LNCaP clone FGC (cell line): ENCODE data around the gene BCL2.

ENCODE experiments used
- DNase-seq: peaks from one replicate; pipeline ENCODE4 v3.0.0-alpha.2; 2011; ENCODE audit warnings: low read depth
- H3K4me3 ChIP-seq: 2 replicates; pipeline ENCODE4 v1.5.1; 2011; ENCODE audit warnings: mild to moderate bottlenecking, low read depth, low read length, control low read depth
- CTCF ChIP-seq: IDR thresholded peaks from 2 replicates; pipeline ENCODE4 v1.5.1; 2012; ENCODE audit warnings: mild to moderate bottlenecking; ENCODE audit not compliant: control insufficient read depth, insufficient read depth; ENCODE audit errors: extremely low read depth

BCL2 gene

DNA sequence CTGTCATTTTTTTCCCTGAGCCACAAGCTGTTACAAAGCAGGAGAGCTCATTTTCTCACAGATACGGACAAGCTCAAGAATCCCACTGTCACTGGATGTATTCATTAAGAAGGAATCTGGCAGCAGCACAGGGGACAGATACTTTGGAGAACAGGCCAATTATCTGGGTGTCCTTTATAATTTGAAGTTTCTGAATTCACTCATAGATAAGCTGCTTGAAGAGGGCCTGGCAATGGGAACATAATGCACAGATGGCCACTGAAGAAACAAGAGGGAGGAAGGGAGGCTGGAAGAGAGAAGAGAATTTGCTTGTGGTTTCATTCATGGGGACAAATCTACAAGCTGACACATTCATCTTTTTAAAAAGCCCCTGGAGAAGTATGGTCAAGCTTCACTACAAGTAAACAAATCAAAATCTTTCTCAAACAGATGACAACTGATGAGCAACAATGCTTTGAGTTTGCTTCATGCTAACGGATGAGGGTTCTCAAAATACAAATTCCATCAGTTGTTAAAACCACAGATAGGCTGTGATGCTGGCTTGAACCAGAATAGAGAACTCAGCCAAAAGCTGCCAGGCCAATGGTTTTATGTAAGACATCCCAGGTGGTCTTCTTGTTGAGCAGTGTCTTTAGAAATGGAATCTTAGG lies 11.9 kb downstream of the BCL2 start:
- TF ChIP-seq CTCF = no peak
- no peak overlapping the region for H3K4me3 ChIP-seq
- DNase-seq = no peak

DNA sequence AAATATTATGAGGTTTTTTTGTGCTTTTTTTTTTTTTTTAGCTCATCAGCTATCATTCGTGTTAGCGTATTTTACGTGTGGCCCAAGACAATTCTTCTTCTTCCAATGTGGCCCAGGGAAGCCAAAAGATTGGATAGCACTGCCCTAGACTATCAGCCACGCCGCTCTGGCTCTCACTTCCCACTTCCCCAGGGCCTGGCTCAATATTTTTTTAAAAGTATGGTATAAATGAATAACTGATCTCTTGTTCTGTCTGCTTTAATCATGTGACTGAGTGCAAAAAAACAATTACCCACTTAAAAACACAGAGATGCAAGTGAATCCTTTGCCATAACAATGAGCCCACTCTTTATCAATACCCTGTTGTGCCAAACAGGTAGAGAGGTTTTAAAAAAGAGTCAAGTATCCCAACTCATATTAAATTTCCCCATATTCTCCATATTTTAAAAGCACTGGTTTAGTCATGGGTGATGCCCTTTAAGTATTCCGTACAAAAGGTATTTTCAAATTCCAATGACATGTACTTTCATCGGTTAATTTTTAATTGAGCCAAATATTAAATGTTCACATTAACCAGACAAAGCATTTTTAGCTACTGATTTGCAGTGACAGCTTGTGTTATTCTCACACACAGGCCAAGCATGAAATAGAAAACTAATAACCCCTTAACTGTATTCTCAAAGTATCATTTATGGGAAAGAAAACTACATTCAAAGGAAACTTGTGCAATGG lies 12.6 kb downstream of the BCL2 start:
- no peak for DNase-seq
- TF ChIP-seq CTCF = no peak
- H3K4me3 ChIP-seq = no peak overlapping the region

- TF ChIP-seq CTCF = no peak
- H3K4me3 ChIP-seq = no peak overlapping the region
- DNase-seq = no peak
Observed at GRCh38 chr18:63306249-63306648, 13.3 kb downstream of the BCL2 start.

DNA sequence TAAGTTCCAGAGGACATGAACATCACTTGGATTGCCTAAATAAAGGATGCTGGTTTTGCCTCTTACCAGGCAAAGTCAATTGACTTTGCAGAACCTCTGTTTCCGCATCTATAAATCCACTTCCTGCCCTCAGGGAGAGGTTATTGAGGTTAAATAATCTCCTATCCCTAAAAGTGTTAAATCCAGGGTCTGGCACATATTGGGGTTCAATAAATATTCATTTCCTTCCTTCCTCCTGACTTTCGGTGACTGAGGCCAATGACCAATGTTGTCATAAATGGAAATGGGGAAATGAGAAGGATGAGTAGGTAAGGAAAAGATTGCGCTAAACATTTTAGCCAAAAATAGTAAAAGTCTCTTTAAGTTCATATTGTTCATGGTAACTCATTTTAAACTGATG lies 16.0 kb downstream of the BCL2 start:
- no peak overlapping the region for H3K4me3 ChIP-seq
- no peak for DNase-seq
- no peak for TF ChIP-seq CTCF

GRCh38 chr18:63302636-63303405 lies 16.7 kb downstream of the BCL2 start:
- TF ChIP-seq CTCF = no peak
- no peak overlapping the region for H3K4me3 ChIP-seq
- no peak for DNase-seq

DNA sequence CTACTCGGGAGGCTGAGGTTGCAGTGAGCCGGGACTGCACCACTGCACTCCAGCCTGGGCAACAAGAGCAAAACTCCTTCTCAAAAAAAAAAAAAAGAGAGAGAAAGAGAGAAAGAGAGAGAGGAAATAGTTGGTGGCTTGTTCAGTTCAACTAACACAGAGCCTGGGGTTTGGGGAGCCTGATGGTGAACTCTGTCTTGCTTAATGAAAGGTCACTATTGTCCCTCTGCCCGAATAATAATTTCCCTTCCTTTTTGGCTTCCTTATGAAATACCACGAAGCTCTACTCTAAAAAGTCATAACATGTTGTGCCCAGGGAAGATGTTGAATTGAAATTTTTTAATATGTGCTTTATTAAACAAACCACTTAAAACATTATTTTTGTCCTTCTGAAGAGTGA lies 17.3 kb downstream of the BCL2 start:
- H3K4me3 ChIP-seq = no peak overlapping the region
- no peak for TF ChIP-seq CTCF
- no peak for DNase-seq
